Ramos (cell line): ENCODE data around the gene USP54.

Experiments
- in situ Hi-C: fragments of 300-500 bp; cut with MboI; formaldehyde crosslinking; loops from one replicate; pipeline ENCODE4 v1.14.3; 2022; ENCODE audit warnings: low sequenced_read_pairs; ENCODE audit not compliant: unreplicated experiment

The USP54 gene

DNA sequence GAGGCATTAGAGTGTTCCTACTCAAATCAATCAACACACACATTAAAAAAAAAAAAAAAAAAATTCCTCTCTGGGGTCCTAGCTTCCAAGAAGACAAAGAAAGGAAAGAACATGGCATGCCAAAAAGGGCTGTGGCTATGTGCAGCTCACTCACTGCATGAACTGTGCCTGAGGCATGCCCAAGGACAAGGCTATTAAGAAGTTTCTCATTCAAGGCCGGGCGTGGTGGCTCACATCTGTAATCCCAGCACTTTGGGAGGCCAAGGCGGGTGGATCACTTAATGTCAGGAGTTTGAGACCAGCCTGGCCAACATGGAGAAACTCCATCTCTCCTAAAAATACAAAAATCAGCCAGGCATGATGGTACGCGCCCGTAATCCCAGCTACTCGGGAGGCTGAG, 53.4 kb downstream of the USP54 start:
- in situ Hi-C loops, result loop anchor here (5.0 kb wide), 1 partner anchor 105 kb away; the partner anchor contains the start of gene MYOZ1

DNA sequence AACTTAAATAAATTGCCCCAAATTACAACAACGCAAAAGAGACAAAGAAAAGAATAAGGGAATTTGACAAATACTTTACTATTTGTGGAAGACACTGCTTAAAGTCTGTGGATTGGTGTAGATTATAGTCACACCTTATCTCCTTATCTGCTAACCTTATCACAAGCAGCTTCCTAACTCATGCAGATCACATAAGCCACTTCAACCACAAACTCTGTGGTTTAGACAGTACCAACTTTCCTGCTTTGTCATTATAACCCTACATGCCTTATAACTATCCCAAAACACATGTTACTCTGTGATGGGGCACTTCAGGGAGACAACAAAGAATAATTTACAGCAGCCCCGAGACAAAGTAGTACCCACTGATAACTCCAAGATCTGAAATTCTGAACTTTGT, 53.9 kb downstream of the USP54 start:
- in situ Hi-C loops, result loop anchor here (5.0 kb wide), 1 partner anchor 105 kb away; the partner anchor contains the start of gene MYOZ1

- in situ Hi-C loops, result loop anchor here (5.0 kb wide), 1 partner anchor 107 kb away; the partner anchor contains the start of gene MYOZ1
Observed at GRCh38 chr10:73534857-73535256, 56.3 kb downstream of the USP54 start.

GRCh38 chr10:73529089-73529832, 61.9 kb downstream of the USP54 start:
- in situ Hi-C loops, result no loop called here

GRCh38 chr10:73522263-73522662, 68.9 kb downstream of the USP54 start:
- in situ Hi-C loops, result no loop called here

DNA sequence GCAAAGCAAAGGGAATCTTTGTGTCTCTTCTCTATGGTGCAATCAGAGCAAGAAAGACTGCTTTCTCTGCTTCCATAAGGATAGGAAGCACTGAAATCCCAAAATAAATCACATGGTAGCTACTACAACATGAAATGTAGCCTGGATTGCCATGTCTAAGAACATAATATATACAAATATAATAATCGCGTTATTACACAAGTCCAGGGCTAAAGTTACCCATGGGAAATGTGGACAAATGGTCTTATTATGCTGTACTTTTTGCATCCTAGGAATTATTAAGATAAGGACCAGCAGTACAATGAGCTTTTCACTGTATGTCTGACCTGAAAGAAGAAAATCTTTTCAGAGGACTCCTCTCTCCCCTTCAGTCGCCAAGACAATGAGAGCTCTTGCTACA, 71.8 kb downstream of the USP54 start:
- in situ Hi-C loops, result no loop called here

GRCh38 chr10:73517166-73517888, 73.8 kb downstream of the USP54 start:
- in situ Hi-C loops, result no loop called here

GRCh38 chr10:73512207-73512743, 78.9 kb downstream of the USP54 start:
- in situ Hi-C loops, result no loop called here

DNA sequence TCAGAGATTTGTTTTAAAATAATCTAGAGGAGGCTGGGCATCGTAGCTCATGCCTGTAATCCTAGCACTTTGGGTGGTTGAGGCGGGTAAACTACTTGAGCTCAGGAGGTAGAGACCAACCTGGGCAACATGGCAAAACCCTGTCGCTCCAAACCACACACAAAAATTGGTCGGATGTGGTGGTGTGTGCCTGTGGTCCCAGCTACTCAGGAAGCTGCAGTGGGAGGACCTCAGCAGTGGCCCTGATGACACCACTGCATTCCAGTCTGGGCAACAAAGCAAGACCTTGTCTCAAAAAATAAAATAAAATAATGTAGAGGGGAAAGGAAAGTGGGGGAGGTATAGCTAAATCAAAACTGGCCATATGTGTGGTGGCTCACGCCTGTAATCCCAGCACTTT, 81.4 kb downstream of the USP54 start:
- in situ Hi-C loops, result no loop called here

- in situ Hi-C loops, result no loop called here
Observed at GRCh38 chr10:73506491-73506890, 84.7 kb downstream of the USP54 start.

DNA sequence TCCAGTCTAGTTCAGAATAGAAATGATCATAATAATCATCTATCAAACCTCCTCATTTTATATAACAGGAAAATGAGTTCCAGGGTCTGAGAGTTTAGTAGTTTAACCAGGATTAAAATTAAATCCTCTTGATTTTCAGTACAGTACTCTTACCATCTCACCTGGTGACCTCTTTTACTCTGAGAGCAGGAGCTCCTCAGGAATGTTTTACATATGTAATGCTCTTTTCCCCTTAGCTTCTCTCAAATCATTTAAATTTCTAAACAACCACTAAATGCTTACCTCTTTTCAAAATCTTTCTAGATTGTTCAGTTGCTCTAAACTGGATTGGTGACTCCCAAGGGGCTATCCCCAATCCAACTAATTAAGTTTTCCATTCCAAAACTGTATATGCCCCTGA, 85.1 kb downstream of the USP54 start:
- in situ Hi-C loops, result no loop called here

DNA sequence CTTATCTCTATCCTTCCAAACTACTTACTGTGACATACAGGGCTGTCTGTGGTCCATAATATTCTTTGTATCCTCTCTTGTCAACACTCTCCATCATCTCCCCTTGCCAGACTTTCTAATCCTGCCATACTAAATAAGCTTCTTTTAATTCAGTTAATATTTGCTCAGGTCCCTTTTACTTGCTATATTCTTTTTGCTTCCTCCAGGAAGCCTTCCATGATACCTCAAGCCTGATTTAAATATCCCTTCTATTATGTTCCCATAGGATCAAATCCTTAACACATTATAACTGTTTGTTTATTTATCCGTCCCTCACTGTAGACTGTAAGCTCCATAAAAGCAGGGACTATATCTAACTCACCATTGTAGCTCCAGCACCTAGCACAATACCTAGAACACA, 88.1 kb downstream of the USP54 start:
- in situ Hi-C loops, result no loop called here

DNA sequence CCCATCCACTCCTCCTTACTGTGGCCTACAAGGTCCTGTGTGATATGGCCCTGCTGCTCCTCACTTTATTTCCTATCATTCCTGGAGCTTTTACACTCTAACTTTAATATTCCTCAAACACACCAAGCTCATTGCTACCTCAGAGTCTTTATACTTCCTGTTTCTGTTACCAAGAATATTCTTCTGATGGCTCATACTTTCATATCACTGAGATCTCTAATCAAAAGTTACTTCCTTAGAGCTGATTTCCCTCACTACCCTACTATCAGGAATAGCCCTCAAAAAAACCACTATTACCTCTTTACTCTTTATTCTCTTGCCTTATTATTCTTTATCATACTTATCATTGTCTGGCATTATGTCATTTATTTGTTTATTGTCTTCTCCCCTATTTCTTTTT, 89.5 kb downstream of the USP54 start:
- in situ Hi-C loops, result no loop called here

DNA sequence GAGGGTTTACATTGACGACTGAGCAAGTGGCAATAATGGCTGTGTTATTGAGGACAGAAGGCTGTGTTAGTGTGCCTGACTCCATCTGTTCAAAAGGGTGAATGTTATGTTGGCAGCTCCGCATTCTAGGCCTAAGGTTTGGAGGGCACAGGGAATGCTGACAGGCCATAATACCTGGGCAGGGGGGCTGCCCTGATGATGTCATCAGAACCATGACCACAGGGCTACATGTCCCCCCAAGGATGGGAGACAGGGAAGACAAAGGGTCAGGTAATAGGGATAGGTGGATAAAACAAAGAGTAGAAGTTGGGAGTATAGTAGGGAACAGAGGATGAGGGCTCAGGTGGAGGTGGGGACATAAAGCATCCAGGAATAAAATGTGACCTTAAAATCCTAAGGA, 93.5 kb downstream of the USP54 start:
- in situ Hi-C loops, result no loop called here

- in situ Hi-C loops, result no loop called here
Observed at GRCh38 chr10:73495884-73496674, 95.1 kb downstream of the USP54 start, which contains the start of gene PPP3CB. PPP3CB (minus strand) TSS chr10:73496024; CDS start chr10:73495889, 135 bp downstream.

GRCh38 chr10:73495226-73495883, 95.8 kb downstream of the USP54 start:
- in situ Hi-C loops, result no loop called here

DNA sequence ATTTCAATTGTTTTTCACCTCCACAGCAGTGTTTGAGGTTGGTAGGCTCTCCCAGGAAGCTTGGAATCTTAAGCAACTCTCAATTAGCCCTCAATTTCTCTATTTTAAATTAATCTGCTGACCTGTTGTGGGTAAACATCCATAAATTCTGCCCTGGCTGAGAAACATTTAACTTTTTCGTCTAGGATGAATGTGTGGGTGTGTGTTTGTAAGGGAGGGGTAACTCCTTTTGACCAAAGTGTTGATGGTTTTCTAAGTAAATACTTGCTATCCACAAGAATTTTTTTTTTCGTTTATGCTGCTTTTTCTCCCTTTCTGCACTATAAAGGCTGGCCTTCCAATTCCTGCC, 96.3 kb downstream of the USP54 start:
- in situ Hi-C loops, result no loop called here

- in situ Hi-C loops, result no loop called here
Observed at GRCh38 chr10:73494213-73494612, 96.9 kb downstream of the USP54 start.

- in situ Hi-C loops, result no loop called here
Observed at GRCh38 chr10:73493781-73494180, 97.4 kb downstream of the USP54 start.

- in situ Hi-C loops, result no loop called here
Observed at GRCh38 chr10:73486601-73487000, 104.5 kb downstream of the USP54 start.
